CD4-positive, CD25-positive, alpha-beta regulatory T cell (primary cell): Measurements from ENCODE around the gene SLC32A1. TPM values are rescaled to one million over a fixed set of nuclear protein-coding genes. Genes with fewer than 3 reads are reported as not detected.
A peak's percentile ranks its signal among the peaks of the same experiment; 100 is the strongest.

ENCODE experiments used
- ATAC-seq, 2 donors: fragments of 150-1000 bp; cut with Tn5 transposase; one replicate each; pipeline ENCODE4 v1.10.0; 2021; ENCODE audit warnings: low read depth in 2 of 2, moderate number of reproducible peaks in 2 of 2, moderate library complexity in 1 of 2
- DNase-seq, 3 donors: peaks; one replicate each; pipeline versions ENCODE4 v3.0.0 to v3.0.0-alpha.2; 2012 to 2022; ENCODE audit warnings: mixed read lengths in 1 of 3
- H3K27ac ChIP-seq: one replicate; pipeline ENCODE4 v1.7.0; 2013; ENCODE audit warnings: mild to moderate bottlenecking, low read length; ENCODE audit not compliant: insufficient read depth, poor library complexity, severe bottlenecking
- H3K27me3 ChIP-seq: one replicate; pipeline ENCODE4 v1.7.0; 2013; ENCODE audit warnings: low read length; ENCODE audit not compliant: control insufficient read depth, insufficient read depth
- H3K36me3 ChIP-seq: one replicate; pipeline ENCODE4 v1.7.0; 2013; ENCODE audit warnings: mild to moderate bottlenecking, low read length, moderate library complexity; ENCODE audit not compliant: control insufficient read depth, insufficient read depth
- H3K4me1 ChIP-seq: 2 replicates; pipeline ENCODE4 v1.7.0; 2013; ENCODE audit warnings: mild to moderate bottlenecking, low read length; ENCODE audit not compliant: insufficient read depth, control insufficient read depth, poor library complexity, severe bottlenecking
- H3K4me3 ChIP-seq: one replicate; pipeline ENCODE4 v1.7.0; 2013; ENCODE audit warnings: low read depth, mild to moderate bottlenecking, low read length, moderate library complexity
- H3K9me3 ChIP-seq, 2 experiments: 1 replicate in 1 of 2; 2 replicates in 1 of 2; pipeline ENCODE4 v1.7.0; 2013; ENCODE audit warnings: low read length in 2 of 2, mild to moderate bottlenecking in 1 of 2, moderate library complexity in 1 of 2; ENCODE audit not compliant: control insufficient read depth in 2 of 2
- H3K27ac Mint-ChIP-seq, 3 donors: one replicate each; pipeline ENCODE4 v1.8.0; 2020 to 2022; ENCODE audit warnings: mild to moderate bottlenecking in 3 of 3, mixed read lengths in 3 of 3, moderate library complexity in 2 of 3
- H3K27me3 Mint-ChIP-seq: one replicate; pipeline ENCODE4 v1.8.0; 2022; ENCODE audit warnings: mild to moderate bottlenecking, mixed read lengths
- H3K36me3 Mint-ChIP-seq: one replicate; pipeline ENCODE4 v1.8.0; 2020; ENCODE audit warnings: mixed read lengths
- H3K4me1 Mint-ChIP-seq, 4 donors: one replicate each; pipeline ENCODE4 v1.8.0; 2020 to 2022; ENCODE audit warnings: mixed read lengths in 4 of 4, mild to moderate bottlenecking in 1 of 4
- H3K4me3 Mint-ChIP-seq, 4 donors: one replicate each; pipeline ENCODE4 v1.8.0; 2020 to 2022; ENCODE audit warnings: mild to moderate bottlenecking in 4 of 4, mixed read lengths in 4 of 4, moderate library complexity in 3 of 4
- H3K9me3 Mint-ChIP-seq, 7 donors: one replicate each; pipeline ENCODE4 v1.8.0; 2020 to 2022; ENCODE audit warnings: mixed read lengths in 7 of 7, mild to moderate bottlenecking in 3 of 7, moderate library complexity in 2 of 7
- polyA plus RNA-seq, 4 donors: library from polyadenylated mRNA; unstranded; fragments of 300-500 nt; fragmentation: Illumina TruSeq; gene quantifications; one replicate each; pipeline ENCODE4 v1.2.3, GENCODE V29; 2021
- total RNA-seq: library from RNA; stranded (reverse); gene quantifications from one replicate; pipeline ENCODE4 v1.2.3, GENCODE V29; 2022

Gene SLC32A1
- total and polyA plus RNA-seq, 5 donors from 2014 or later, result not detected

GRCh38 chr20:38725931-38726803 lies 1.9 kb downstream of the SLC32A1 start:
- no peaks in the 10 kb centered on the region for H3K9me3 ChIP-seq
- peaks cover 0 to 10% (median 0%) of the 10 kb centered on the region in 7 donors for H3K9me3 Mint-ChIP-seq
- H3K4me1 Mint-ChIP-seq, result peaks cover 6 to 74% (median 47%) of the 10 kb centered on the region in 4 donors
- peaks cover 48% of the 10 kb centered on the region for H3K27me3 ChIP-seq
- no peak overlapping the region for H3K27ac ChIP-seq
- peak overlapping the region; percentile 43 to 82 (median 71) for H3K4me3 Mint-ChIP-seq
- H3K4me1 ChIP-seq, result peaks cover 73% of the 10 kb centered on the region
- no peaks in the 10 kb centered on the region for H3K36me3 Mint-ChIP-seq
- ATAC-seq (peak in 1 of 2 donors; percentile 28), DNase-seq (peak in 2 of 3 donors; percentile 33 to 46)
- H3K4me3 ChIP-seq, result no peak overlapping the region
- peak overlapping the region in 1 of 3 donors; percentile 91 for H3K27ac Mint-ChIP-seq
- H3K36me3 ChIP-seq, result no peaks in the 10 kb centered on the region
- H3K27me3 Mint-ChIP-seq, result peaks cover 93% of the 10 kb centered on the region

GRCh38 chr20:38726804-38727606 lies 2.7 kb downstream of the SLC32A1 start:
- Histone ChIP-seq H3K4me1 (peaks cover 77% of the 10 kb centered on the region), H3K27me3 (peaks cover 44% of the 10 kb centered on the region), H3K9me3 (no peaks in the 10 kb centered on the region), H3K27ac (no peak overlapping the region), H3K4me3 (no peak overlapping the region), H3K36me3 (no peaks in the 10 kb centered on the region)
- peak; percentile 28 to 62 (median 53) for DNase-seq
- no peak for ATAC-seq
- H3K4me1 Mint-ChIP-seq, result peaks cover 6 to 79% (median 49%) of the 10 kb centered on the region in 4 donors
- H3K4me3 Mint-ChIP-seq, result peak overlapping the region; percentile 62 to 82 (median 73)
- H3K36me3 Mint-ChIP-seq, result no peaks in the 10 kb centered on the region
- H3K9me3 Mint-ChIP-seq, result peaks cover 0 to 10% (median 0%) of the 10 kb centered on the region in 7 donors
- H3K27ac Mint-ChIP-seq, result peak overlapping the region in 1 of 3 donors; percentile 84
- H3K27me3 Mint-ChIP-seq, result peaks cover 93% of the 10 kb centered on the region

- H3K4me1 ChIP-seq, result peaks cover 77% of the 10 kb centered on the region
- no peaks in the 10 kb centered on the region for H3K36me3 ChIP-seq
- peaks cover 40% of the 10 kb centered on the region for H3K27me3 ChIP-seq
- no peak overlapping the region for H3K4me3 ChIP-seq
- Mint-ChIP-seq H3K27ac (peak overlapping the region in 2 of 3 donors; percentile 76), H3K36me3 (no peaks in the 10 kb centered on the region), H3K27me3 (peaks cover 93% of the 10 kb centered on the region), H3K4me3 (peak overlapping the region; percentile 37 to 82 (median 74)), H3K9me3 (peaks cover 0 to 10% (median 0%) of the 10 kb centered on the region in 7 donors), H3K4me1 (peaks cover 6 to 75% (median 49%) of the 10 kb centered on the region in 4 donors)
- H3K27ac ChIP-seq, result no peak overlapping the region
- no peak for ATAC-seq
- no peaks in the 10 kb centered on the region for H3K9me3 ChIP-seq
- DNase-seq, result peak in 1 of 3 donors; percentile 32
Measured at GRCh38 chr20:38727607-38728190, 3.4 kb downstream of the SLC32A1 start.

GRCh38 chr20:38728191-38728781 lies 4.0 kb downstream of the SLC32A1 start:
- DNase-seq, result no peak
- H3K4me1 ChIP-seq, result peaks cover 77% of the 10 kb centered on the region
- no peaks in the 10 kb centered on the region for H3K9me3 ChIP-seq
- H3K4me1 Mint-ChIP-seq, result peaks cover 6 to 69% (median 49%) of the 10 kb centered on the region in 4 donors
- peaks cover 0 to 10% (median 0%) of the 10 kb centered on the region in 7 donors for H3K9me3 Mint-ChIP-seq
- peaks cover 41% of the 10 kb centered on the region for H3K27me3 ChIP-seq
- no peaks in the 10 kb centered on the region for H3K36me3 Mint-ChIP-seq
- H3K36me3 ChIP-seq, result no peaks in the 10 kb centered on the region
- H3K27me3 Mint-ChIP-seq, result peaks cover 93% of the 10 kb centered on the region
- H3K27ac Mint-ChIP-seq, result peak overlapping the region in 2 of 3 donors; percentile 76
- no peak for ATAC-seq
- H3K4me3 Mint-ChIP-seq, result peak overlapping the region in 3 of 4 donors; percentile 69 to 79 (median 71)
- no peak overlapping the region for H3K4me3 ChIP-seq
- H3K27ac ChIP-seq, result no peak overlapping the region

- H3K9me3 ChIP-seq, result no peaks in the 10 kb centered on the region
- no peaks in the 10 kb centered on the region for H3K36me3 ChIP-seq
- ATAC-seq (no peak), DNase-seq (no peak)
- peaks cover 70% of the 10 kb centered on the region for H3K4me1 ChIP-seq
- no peak overlapping the region for H3K4me3 ChIP-seq
- Mint-ChIP-seq H3K9me3 (peaks cover 0 to 10% (median 1%) of the 10 kb centered on the region in 7 donors), H3K4me3 (peak overlapping the region; percentile 47 to 80 (median 52)), H3K36me3 (no peaks in the 10 kb centered on the region), H3K4me1 (peaks cover 6 to 65% (median 45%) of the 10 kb centered on the region in 4 donors), H3K27ac (peak overlapping the region; percentile 20 to 48 (median 42)), H3K27me3 (peaks cover 96% of the 10 kb centered on the region)
- H3K27me3 ChIP-seq, result peaks cover 49% of the 10 kb centered on the region
- H3K27ac ChIP-seq, result no peak overlapping the region
Measured at GRCh38 chr20:38728911-38729642, 4.8 kb downstream of the SLC32A1 start.

GRCh38 chr20:38729767-38730166 lies 5.5 kb downstream of the SLC32A1 start:
- Mint-ChIP-seq H3K4me3 (peak overlapping the region; percentile 10 to 77 (median 43)), H3K36me3 (no peaks in the 10 kb centered on the region), H3K9me3 (peaks cover 0 to 10% (median 2%) of the 10 kb centered on the region in 7 donors), H3K27me3 (peaks cover 99% of the 10 kb centered on the region), H3K4me1 (peaks cover 6 to 61% (median 45%) of the 10 kb centered on the region in 4 donors), H3K27ac (peak overlapping the region; percentile 15 to 48 (median 15))
- Histone ChIP-seq H3K36me3 (no peaks in the 10 kb centered on the region), H3K4me3 (no peak overlapping the region), H3K9me3 (no peaks in the 10 kb centered on the region), H3K4me1 (peaks cover 63% of the 10 kb centered on the region), H3K27ac (no peak overlapping the region), H3K27me3 (peaks cover 51% of the 10 kb centered on the region)
- no peak for DNase-seq
- no peak for ATAC-seq
